Keratinocyte (primary cell): ENCODE data around the gene CFAP410. TPM values are rescaled to one million over a fixed set of nuclear protein-coding genes. Genes with fewer than 3 reads are reported as not detected.

Source experiments
- DNase-seq: peaks from one replicate; pipeline ENCODE4 v3.0.0-alpha.2; 2011; ENCODE audit warnings: low read depth, missing footprints, low spot score
- FAIRE-seq: peaks from 2 replicates; lab custom pipeline; 2011; peaks lifted over from hg19 to GRCh38; lab: Jason Lieb, UNC
- H2AFZ ChIP-seq: 2 replicates; pipeline ENCODE4 v1.6.0; 2012; ENCODE audit warnings: low read length, control low read depth, inconsistent platforms; ENCODE audit not compliant: control insufficient read depth
- H3K27ac ChIP-seq: 2 replicates; pipeline ENCODE4 v1.5.1; 2011; ENCODE audit warnings: low read length; ENCODE audit not compliant: control insufficient read depth, insufficient read depth
- H3K27me3 ChIP-seq: 3 replicates; pipeline ENCODE4 v1.6.0; 2011; ENCODE audit warnings: low read length; ENCODE audit not compliant: control insufficient read depth, insufficient read depth; ENCODE audit errors: extremely low read depth
- H3K36me3 ChIP-seq, 2 experiments: 2 replicates in 1 of 2; 3 replicates in 1 of 2; pipeline ENCODE4 v1.5.1; 2011; ENCODE audit warnings: low read length in 2 of 2, mild to moderate bottlenecking in 1 of 2; ENCODE audit not compliant: control insufficient read depth in 2 of 2, insufficient read depth in 2 of 2; ENCODE audit errors: extremely low read depth in 1 of 2
- H3K4me1 ChIP-seq: 3 replicates; pipeline ENCODE4 v1.5.1; 2011; ENCODE audit warnings: low read length; ENCODE audit not compliant: control insufficient read depth, insufficient read depth; ENCODE audit errors: extremely low read depth
- H3K4me2 ChIP-seq: 3 replicates; pipeline ENCODE4 v1.6.0; 2011; ENCODE audit warnings: low read depth, low read length; ENCODE audit not compliant: control insufficient read depth, insufficient read depth; ENCODE audit errors: extremely low read depth
- H3K4me3 ChIP-seq, 3 experiments: fragments of 200-600 bp in 1 of 3; sonication (generic) in 1 of 3; 2 replicates in 2 of 3; 3 replicates in 1 of 3; pipeline ENCODE4 v1.5.1; 2011 to 2016; ENCODE audit warnings: low read length in 3 of 3, mild to moderate bottlenecking in 3 of 3, control low read depth in 2 of 3, inconsistent platforms in 1 of 3, low read depth in 1 of 3, mixed read lengths in 1 of 3, mixed run types in 1 of 3, moderate library complexity in 1 of 3; ENCODE audit not compliant: control insufficient read depth in 2 of 3, insufficient read depth in 2 of 3; ENCODE audit errors: extremely low read depth in 1 of 3
- H3K79me2 ChIP-seq: 2 replicates; pipeline ENCODE4 v1.6.0; 2012; ENCODE audit warnings: low read length; ENCODE audit not compliant: control insufficient read depth, insufficient read depth
- H3K9ac ChIP-seq: 3 replicates; pipeline ENCODE4 v1.6.0; 2011; ENCODE audit warnings: low read length; ENCODE audit not compliant: control insufficient read depth, insufficient read depth; ENCODE audit errors: extremely low read depth
- H3K9me1 ChIP-seq: 3 replicates; pipeline ENCODE4 v1.6.0; 2011; ENCODE audit warnings: low read length; ENCODE audit not compliant: control insufficient read depth, insufficient read depth; ENCODE audit errors: extremely low read depth
- H3K9me3 ChIP-seq: 2 replicates; pipeline ENCODE4 v1.5.1; 2012; ENCODE audit warnings: low read depth, low read length; ENCODE audit not compliant: control insufficient read depth
- H4K20me1 ChIP-seq: 3 replicates; pipeline ENCODE4 v1.6.0; 2011; ENCODE audit warnings: low read length; ENCODE audit not compliant: control insufficient read depth, insufficient read depth; ENCODE audit errors: extremely low read depth
- CTCF ChIP-seq, 3 experiments: IDR thresholded peaks in 1 of 3; conservative IDR thresholded peaks in 1 of 3; optimal IDR thresholded peaks in 1 of 3; 2 replicates in 2 of 3; 3 replicates in 1 of 3; pipeline versions ENCODE3 to v1.5.1; 2011; ENCODE audit warnings: low read length in 3 of 3, mild to moderate bottlenecking in 3 of 3, moderate library complexity in 2 of 3, control low read depth in 1 of 3, inconsistent platforms in 1 of 3; ENCODE audit not compliant: insufficient read depth in 2 of 3; ENCODE audit errors: extremely low read depth in 1 of 3
- EZH2 ChIP-seq: IDR thresholded peaks from one replicate; pipeline ENCODE4 v1.6.1; 2012; ENCODE audit warnings: inconsistent platforms, mild to moderate bottlenecking, low read length, moderate library complexity
- dilution Hi-C: fragments of 300-500 bp; cut with MboI; formaldehyde crosslinking; loops from one replicate; pipeline ENCODE4 v1.7.0; 2020; ENCODE audit warnings: low sequenced_read_pairs; ENCODE audit not compliant: extremely low pct_ligation_motif_present
- polyA plus RNA-seq, 5 experiments: library from polyadenylated mRNA; depleted of rRNA in 3 of 5; stranded (reverse) in 3 of 5; stranded (forward) in 1 of 5; unstranded in 1 of 5; fragments of >200 nt; gene quantifications; 1 replicate in 1 of 5; 2 replicates in 3 of 5; 3 replicates in 1 of 5; pipeline versions ENCODE4 v1.2.1 to v1.2.3, GENCODE V29; 2011 to 2012; ENCODE audit warnings: missing spikeins in 2 of 5, low read depth in 1 of 5, low replicate concordance in 1 of 5

Gene CFAP410
- polyA plus RNA-seq, 1 donor (not counting 4 experiments of a cell fraction or from before 2014, with no cell fraction given), result 2.2 TPM

DNA sequence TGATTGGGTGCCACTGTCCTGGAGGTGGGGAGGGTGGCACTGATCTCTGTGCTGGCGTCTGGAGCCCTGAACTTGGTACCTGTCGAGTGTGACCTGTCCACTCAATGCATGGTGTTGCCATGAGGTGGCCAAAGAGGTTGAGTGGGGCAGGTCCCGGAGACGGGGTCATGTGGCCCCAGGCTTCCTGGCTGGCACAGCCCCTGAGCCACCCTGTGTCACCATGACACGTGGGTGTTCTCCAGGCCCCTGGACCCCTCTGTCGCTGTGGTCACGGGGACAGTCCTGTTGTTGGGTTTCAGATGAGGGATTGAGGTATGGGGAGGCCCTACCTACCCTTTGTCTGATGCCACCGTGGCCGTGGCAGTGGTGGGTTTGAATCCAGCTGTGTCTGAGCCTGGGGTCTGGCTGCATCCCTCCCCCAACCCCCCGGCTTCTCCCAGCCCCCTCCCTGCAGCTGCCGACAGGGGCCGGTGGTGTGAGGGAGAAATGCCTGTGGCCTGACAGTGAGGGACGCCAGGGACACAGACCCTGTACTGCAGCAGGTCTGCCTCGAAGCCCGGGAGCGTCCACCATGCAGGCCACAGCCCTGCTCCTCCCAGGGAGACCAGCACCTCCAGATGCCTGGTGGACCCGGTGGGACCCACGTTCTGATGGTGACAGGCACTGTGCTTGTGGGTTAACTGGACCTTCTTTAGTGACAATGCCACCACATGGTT is 26.2 kb upstream of the CFAP410 start:
- H3K27ac ChIP-seq, result no peak overlapping the region
- no peak overlapping the region for H3K9ac ChIP-seq
- H4K20me1 ChIP-seq, result no peaks in the 10 kb centered on the region
- no peaks in the 10 kb centered on the region for H3K9me1 ChIP-seq
- H3K27me3 ChIP-seq, result peaks cover 13% of the 10 kb centered on the region
- H3K9me3 ChIP-seq, result no peaks in the 10 kb centered on the region
- no peaks in the 10 kb centered on the region for H3K79me2 ChIP-seq
- TF ChIP-seq EZH2 (no peak), CTCF (optimal IDR thresholded peaks at IDR 0.05 in 1 of 3, IDR thresholded peaks at IDR 0.05 in 1 of 3, conservative IDR thresholded peaks at IDR 0.05 in 1 of 3; ENCODE audit: extremely low read depth in 1 of 3, insufficient read depth in 2 of 3, low read length in 3 of 3) (no peak)
- H3K36me3 ChIP-seq, result no peaks in the 10 kb centered on the region
- FAIRE-seq (no peak), DNase-seq (no peak)
- dilution Hi-C loops, result no loop called here
- no peaks in the 10 kb centered on the region for H3K4me1 ChIP-seq
- no peak overlapping the region for H3K4me3 ChIP-seq
- H3K4me2 ChIP-seq, result no peak overlapping the region
- no peak overlapping the region for H2AFZ ChIP-seq

GRCh38 chr21:44364151-44365053 is 25.2 kb upstream of the CFAP410 start:
- H3K4me2 ChIP-seq, result no peak overlapping the region
- H3K36me3 ChIP-seq, result no peaks in the 10 kb centered on the region
- H3K4me3 ChIP-seq, result no peak overlapping the region
- H3K9me3 ChIP-seq, result no peaks in the 10 kb centered on the region
- H3K27me3 ChIP-seq, result peaks cover 7% of the 10 kb centered on the region
- TF ChIP-seq EZH2 (no peak), CTCF (optimal IDR thresholded peaks at IDR 0.05 in 1 of 3, IDR thresholded peaks at IDR 0.05 in 1 of 3, conservative IDR thresholded peaks at IDR 0.05 in 1 of 3; ENCODE audit: extremely low read depth in 1 of 3, insufficient read depth in 2 of 3, low read length in 3 of 3) (no peak)
- H4K20me1 ChIP-seq, result no peaks in the 10 kb centered on the region
- DNase-seq (no peak), FAIRE-seq (no peak)
- dilution Hi-C loops, result no loop called here
- H3K27ac ChIP-seq, result no peak overlapping the region
- H3K79me2 ChIP-seq, result no peaks in the 10 kb centered on the region
- H3K4me1 ChIP-seq, result no peaks in the 10 kb centered on the region
- no peaks in the 10 kb centered on the region for H3K9me1 ChIP-seq
- H2AFZ ChIP-seq, result no peak overlapping the region
- no peak overlapping the region for H3K9ac ChIP-seq
